SK-N-MC (cell line): ENCODE measurements around the gene MORN5.

Experiments used
- DNase-seq: peaks from one replicate; pipeline ENCODE4 v3.0.0-alpha.2; 2011; ENCODE audit warnings: low read depth, low spot score
- H3K27ac ChIP-seq: fragments of 200-600 bp; sonication (generic); 2 replicates; pipeline ENCODE4 v1.5.1; 2016; ENCODE audit warnings: mixed run types
- H3K36me3 ChIP-seq: fragments of 200-600 bp; sonication (generic); 2 replicates; pipeline ENCODE4 v1.6.1; 2017; ENCODE audit warnings: antibody characterized with exemption, low read length, mixed read lengths; ENCODE audit not compliant: insufficient read depth
- H3K4me3 ChIP-seq: fragments of 200-600 bp; sonication (generic); 2 replicates; pipeline ENCODE4 v1.5.1; 2016
- H3K9ac ChIP-seq: fragments of 200-600 bp; sonication (generic); 2 replicates; pipeline ENCODE4 v1.8.0; 2017; ENCODE audit warnings: mixed run types, mixed read lengths; ENCODE audit not compliant: insufficient read length
- H3K9me3 ChIP-seq: fragments of 200-600 bp; sonication (generic); 2 replicates; pipeline ENCODE4 v1.6.1; 2017; ENCODE audit warnings: low read depth, mild to moderate bottlenecking, antibody characterized with exemption, low read length, moderate library complexity, mixed read lengths
- EZH2 ChIP-seq: fragments of 200-600 bp; sonication (generic); IDR thresholded peaks from one replicate; pipeline ENCODE4 v1.6.1; 2017; ENCODE audit warnings: antibody characterized with exemption
- FOXP2 ChIP-seq: optimal IDR thresholded peaks from 2 replicates; pipeline ENCODE3; 2011; ENCODE audit warnings: mild to moderate bottlenecking, moderate library complexity; ENCODE audit not compliant: insufficient read depth; ENCODE audit errors: extremely low read length, control extremely low read depth
- POLR2AphosphoS5 ChIP-seq: IDR thresholded peaks from 2 replicates; pipeline ENCODE4 v1.6.1; 2012; ENCODE audit warnings: mild to moderate bottlenecking, low read depth, low read length, borderline replicate concordance

MORN5 gene

DNA sequence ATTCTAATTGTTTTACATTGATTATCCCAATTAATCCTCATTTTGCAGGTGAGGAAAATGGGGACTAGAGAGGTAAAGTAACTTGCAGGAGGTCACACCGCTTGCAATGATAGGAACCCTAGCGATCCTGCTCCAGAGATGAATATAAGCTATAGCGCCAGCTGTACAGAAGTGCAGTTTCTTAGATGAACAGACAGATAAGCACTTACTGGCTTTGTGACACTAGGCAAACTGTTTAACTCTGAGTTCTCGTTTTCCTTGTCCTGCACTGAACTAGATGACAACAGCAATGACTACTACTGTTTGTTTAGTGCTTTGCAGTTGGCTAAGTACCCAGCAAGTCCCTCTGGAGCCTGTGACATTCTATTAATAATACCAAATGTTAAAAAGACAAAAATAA is 57.9 kb downstream of the MORN5 start:
- no peak for DNase-seq
- H3K4me3 ChIP-seq, result no peak overlapping the region
- TF ChIP-seq EZH2, result no peak
- TF ChIP-seq FOXP2, result no peak
- TF ChIP-seq POLR2AphosphoS5, result no peak
- H3K36me3 ChIP-seq, result no peaks in the 10 kb centered on the region
- H3K9me3 ChIP-seq, result no peaks in the 10 kb centered on the region
- H3K9ac ChIP-seq, result no peak overlapping the region
- H3K27ac ChIP-seq, result no peak overlapping the region

DNA sequence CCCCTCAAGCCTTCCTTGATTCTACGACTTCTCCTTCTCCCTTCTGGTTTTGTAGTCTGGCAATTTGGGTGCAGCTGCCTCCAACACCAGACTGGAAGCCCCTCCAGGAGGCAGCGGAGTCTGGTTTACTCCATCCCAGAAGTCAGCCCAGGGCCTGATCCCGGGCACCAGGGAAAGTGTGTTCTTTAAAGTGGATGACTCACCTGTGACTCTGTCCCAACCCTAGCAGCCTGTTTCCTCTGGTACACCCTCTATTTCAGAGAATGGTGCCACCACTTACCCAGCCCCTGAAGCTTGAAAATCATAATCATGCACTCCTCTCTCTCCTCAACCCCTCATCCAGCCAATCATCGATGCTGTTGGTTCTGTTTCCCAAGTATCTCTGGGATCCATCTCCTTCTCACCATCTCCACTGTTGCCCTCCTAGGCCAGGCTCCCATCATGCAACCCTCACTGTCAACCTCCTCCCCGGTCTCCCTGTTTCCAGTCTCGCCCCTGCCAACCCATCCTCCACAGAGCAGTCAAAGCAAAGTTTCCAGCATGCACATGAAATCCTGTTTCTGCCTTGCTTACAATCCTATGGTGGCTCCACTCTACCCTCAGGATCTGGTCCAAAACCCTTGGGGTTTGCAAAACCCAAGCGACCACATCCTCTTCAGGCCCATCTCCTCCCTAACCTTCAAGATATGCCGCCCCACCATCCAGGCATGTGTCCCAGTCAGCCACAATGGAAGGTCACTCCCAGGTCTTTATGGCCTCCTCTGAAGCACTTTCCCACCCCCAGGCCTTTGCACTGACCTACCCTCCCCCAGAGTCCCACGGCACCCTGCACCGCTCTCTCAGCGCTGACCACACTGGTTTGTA is 58.6 kb downstream of the MORN5 start:
- no peaks in the 10 kb centered on the region for H3K9me3 ChIP-seq
- TF ChIP-seq FOXP2 (no peak), EZH2 (no peak)
- H3K9ac ChIP-seq, result no peak overlapping the region
- no peak overlapping the region for H3K4me3 ChIP-seq
- H3K36me3 ChIP-seq, result no peaks in the 10 kb centered on the region
- no peak overlapping the region for H3K27ac ChIP-seq
- no peak for DNase-seq

DNA sequence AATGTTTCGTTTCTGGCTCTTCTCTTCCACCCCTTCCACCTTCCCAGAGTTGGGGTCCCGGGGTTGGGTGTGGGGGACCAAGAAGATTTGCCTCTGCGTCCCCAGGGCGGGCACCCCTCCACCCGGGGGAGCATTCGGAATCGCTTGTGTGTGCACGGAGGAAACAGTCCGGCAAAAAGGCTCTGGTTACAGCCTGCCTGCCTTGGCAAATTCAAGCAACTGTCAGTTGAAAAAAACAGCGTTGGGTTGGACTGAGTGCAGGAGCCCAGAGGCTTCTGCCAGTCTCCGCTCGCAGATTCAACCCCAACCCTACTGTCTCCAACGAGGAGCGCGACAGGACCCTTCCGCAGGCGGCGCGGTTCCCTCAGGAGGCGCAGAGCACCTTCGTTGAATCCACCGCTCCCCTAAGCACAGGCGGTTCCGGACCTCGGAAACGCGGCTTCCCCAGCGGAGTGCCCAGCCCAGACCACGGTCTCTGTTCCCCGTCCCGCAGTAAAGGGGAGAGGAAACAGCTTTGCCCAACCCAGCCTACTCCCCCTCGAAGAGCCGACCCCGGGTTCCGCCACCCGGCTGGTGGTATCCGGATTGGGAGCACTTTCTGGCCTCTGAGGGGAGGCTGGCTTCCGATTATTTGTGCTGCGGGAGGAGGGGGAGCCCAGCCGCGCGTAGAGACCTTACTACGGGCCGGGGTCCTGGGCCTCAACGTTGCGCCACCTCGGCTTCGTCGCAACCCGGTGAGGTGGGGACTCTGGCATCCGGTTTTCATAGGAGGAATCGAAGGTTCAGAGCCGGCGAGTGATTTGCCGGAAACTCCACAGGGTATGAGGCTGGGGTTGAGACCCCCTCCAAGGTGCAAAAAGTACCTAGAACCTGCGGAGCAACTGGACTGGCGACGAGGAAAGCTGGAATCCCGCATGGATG is 59.5 kb downstream of the MORN5 start:
- peak; percentile 96 for TF ChIP-seq EZH2
- no peak for TF ChIP-seq FOXP2
- TF ChIP-seq POLR2AphosphoS5, result no peak
- H3K9ac ChIP-seq, result no peak overlapping the region
- no peak overlapping the region for H3K27ac ChIP-seq
- no peaks in the 10 kb centered on the region for H3K9me3 ChIP-seq
- H3K36me3 ChIP-seq, result no peaks in the 10 kb centered on the region
- no peak overlapping the region for H3K4me3 ChIP-seq
- no peak for DNase-seq

DNA sequence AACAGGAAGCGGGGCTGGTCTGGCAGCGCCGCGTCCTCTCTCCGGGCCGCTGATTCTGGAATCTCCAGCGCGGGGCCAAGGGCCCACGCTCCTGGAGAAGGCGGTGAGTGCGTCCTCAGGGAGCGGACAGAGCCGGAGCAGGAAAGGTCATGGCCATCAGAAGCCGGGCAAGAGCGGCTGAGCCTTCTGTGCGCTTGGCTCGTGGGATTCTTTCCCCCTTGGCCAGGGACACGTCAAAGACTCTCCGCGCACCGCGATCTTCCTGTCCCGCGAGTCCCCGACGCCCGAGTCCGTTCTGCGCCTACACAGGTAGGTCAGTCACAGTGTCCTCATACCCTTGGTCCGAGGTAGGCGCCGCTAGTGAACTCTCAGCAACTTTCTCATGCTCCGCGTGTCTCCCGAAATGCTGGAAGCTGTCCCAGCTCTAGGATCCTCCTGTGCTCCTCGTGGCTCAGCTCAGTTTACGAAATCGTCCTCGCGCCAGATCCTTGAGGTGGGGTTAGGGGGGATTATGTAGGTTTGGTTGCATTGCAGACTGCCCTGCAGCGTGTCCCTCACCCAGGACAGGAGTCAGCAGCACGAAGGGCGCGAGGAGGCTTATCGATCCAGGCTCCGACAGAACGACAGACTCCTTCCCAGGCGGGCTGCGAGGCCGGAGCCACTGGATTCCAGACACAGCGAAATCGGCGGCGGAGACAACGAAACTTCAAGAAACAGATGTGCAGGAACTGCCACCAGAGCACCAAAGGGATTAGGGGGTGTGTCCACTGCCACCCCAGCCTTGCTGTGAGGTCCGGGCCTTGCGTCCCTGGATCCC is 60.4 kb downstream of the MORN5 start:
- H3K36me3 ChIP-seq, result no peaks in the 10 kb centered on the region
- no peak overlapping the region for H3K9ac ChIP-seq
- DNase-seq, result no peak
- no peaks in the 10 kb centered on the region for H3K9me3 ChIP-seq
- H3K27ac ChIP-seq, result no peak overlapping the region
- H3K4me3 ChIP-seq, result no peak overlapping the region
- TF ChIP-seq EZH2 (peak; percentile 17), POLR2AphosphoS5 (no peak), FOXP2 (no peak)

DNA sequence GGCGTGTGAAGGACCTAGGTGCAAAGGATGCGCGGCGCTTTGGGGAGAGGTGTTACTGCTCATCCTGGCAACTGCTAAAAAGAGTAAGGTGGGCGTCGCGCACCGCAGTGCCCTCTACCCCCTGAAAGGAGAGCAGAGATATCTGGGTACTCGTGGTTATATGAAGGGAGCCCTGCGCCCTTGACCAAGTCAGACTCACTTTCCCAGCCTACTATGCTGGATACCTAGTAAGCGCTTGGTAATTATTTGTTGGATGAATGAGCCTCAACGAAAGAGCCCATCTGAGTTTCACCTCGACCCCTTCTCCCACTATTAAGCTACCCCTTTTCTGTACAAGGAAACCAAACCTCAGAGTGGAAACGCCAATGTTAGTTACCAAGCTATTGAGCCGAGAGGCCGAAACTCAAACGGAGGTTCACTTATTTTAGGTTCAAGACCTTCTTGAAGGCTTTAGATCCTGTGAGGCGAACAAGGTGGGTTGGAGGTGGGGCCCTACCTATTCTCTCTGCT is 61.0 kb downstream of the MORN5 start:
- no peak overlapping the region for H3K27ac ChIP-seq
- no peaks in the 10 kb centered on the region for H3K9me3 ChIP-seq
- no peak overlapping the region for H3K4me3 ChIP-seq
- no peaks in the 10 kb centered on the region for H3K36me3 ChIP-seq
- no peak for TF ChIP-seq EZH2
- TF ChIP-seq POLR2AphosphoS5, result no peak
- no peak for TF ChIP-seq FOXP2
- no peak overlapping the region for H3K9ac ChIP-seq
- no peak for DNase-seq

DNA sequence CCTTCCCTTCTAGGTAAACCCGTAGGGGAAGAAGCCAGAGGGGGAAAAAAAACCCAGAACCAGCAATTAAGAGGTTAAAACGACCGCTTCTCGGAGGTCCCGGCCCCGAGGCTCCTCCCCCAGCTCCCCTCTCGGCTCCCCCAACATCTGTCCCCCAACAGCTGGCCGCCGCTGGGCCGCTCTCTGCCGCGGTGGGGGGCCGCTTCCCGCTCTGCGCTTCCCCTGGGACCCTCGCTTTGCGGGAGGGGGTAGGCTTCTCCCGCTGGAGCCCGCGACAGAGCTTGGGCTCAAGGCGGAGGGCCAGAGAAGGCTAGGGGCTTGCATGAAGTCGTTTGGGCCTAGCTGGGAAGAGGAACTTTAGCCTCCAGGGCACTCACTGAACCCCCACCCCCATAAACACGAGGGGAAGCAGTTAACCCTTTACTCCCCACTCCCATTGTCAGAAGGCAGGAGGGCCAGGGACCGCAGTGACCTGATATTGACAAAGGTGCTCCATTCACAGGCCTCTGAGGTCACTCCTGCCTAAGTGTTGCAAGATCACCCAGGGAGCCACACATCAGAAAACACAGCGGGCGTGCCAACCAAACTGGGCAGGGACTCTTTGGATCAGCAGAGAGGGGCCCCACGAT is 61.6 kb downstream of the MORN5 start:
- no peaks in the 10 kb centered on the region for H3K9me3 ChIP-seq
- TF ChIP-seq FOXP2, result no peak
- no peak for TF ChIP-seq POLR2AphosphoS5
- TF ChIP-seq EZH2, result no peak
- no peak overlapping the region for H3K4me3 ChIP-seq
- H3K36me3 ChIP-seq, result no peaks in the 10 kb centered on the region
- H3K27ac ChIP-seq, result no peak overlapping the region
- H3K9ac ChIP-seq, result no peak overlapping the region
- no peak for DNase-seq

DNA sequence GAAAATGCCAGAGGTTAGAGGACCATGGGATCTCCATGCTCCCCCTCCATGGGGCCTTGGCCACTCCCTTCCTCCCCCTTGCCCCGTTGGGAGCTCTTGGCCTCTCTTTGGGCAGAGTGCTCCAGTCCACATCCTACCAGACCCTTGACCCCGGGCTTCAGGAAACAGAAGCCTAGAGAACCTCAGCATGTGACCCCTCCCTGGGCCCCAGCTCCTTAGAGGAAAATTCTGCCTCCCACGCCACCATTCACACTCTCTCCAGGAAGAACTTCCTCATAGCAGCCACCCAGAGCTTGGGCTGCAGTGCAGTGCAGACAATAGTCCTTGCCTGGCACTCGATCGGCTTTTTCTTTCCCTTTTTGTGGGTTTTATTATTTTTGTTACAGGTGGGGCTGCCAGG is 63.1 kb downstream of the MORN5 start:
- Histone ChIP-seq H3K36me3 (no peaks in the 10 kb centered on the region), H3K9ac (no peak overlapping the region), H3K27ac (no peak overlapping the region), H3K4me3 (no peak overlapping the region), H3K9me3 (no peaks in the 10 kb centered on the region)
- no peak for DNase-seq
- TF ChIP-seq FOXP2 (no peak), EZH2 (no peak), POLR2AphosphoS5 (no peak)
